Subcutaneous adipose tissue (tissue), 4 donors: Measurements from ENCODE around the gene AP5M1. TPM values are rescaled to one million over a fixed set of nuclear protein-coding genes. Genes with fewer than 3 reads are reported as not detected.

Experiments used
- total RNA-seq, 4 donors: library from RNA; depleted of rRNA; stranded (reverse); fragments of >200 nt; gene quantifications; one replicate each; pipeline ENCODE4 v1.1.0, GENCODE V29; 2016
- TF ChIP-seq, protein P1 (sequence below): fragments of 450-650 bp; IDR thresholded peaks from one replicate; pipeline ENCODE4 v1.5.1; 2016; ENCODE audit warnings: low read depth, mild to moderate bottlenecking, control low read depth, antibody characterized with exemption, moderate library complexity

Gene AP5M1, protein sequence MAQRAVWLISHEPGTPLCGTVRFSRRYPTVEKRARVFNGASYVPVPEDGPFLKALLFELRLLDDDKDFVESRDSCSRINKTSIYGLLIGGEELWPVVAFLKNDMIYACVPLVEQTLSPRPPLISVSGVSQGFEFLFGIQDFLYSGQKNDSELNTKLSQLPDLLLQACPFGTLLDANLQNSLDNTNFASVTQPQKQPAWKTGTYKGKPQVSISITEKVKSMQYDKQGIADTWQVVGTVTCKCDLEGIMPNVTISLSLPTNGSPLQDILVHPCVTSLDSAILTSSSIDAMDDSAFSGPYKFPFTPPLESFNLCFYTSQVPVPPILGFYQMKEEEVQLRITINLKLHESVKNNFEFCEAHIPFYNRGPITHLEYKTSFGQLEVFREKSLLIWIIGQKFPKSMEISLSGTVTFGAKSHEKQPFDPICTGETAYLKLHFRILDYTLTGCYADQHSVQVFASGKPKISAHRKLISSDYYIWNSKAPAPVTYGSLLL
- total RNA-seq = 10 to 100 TPM; 16.5 to 26.3 (median 21.1) TPM

DNA sequence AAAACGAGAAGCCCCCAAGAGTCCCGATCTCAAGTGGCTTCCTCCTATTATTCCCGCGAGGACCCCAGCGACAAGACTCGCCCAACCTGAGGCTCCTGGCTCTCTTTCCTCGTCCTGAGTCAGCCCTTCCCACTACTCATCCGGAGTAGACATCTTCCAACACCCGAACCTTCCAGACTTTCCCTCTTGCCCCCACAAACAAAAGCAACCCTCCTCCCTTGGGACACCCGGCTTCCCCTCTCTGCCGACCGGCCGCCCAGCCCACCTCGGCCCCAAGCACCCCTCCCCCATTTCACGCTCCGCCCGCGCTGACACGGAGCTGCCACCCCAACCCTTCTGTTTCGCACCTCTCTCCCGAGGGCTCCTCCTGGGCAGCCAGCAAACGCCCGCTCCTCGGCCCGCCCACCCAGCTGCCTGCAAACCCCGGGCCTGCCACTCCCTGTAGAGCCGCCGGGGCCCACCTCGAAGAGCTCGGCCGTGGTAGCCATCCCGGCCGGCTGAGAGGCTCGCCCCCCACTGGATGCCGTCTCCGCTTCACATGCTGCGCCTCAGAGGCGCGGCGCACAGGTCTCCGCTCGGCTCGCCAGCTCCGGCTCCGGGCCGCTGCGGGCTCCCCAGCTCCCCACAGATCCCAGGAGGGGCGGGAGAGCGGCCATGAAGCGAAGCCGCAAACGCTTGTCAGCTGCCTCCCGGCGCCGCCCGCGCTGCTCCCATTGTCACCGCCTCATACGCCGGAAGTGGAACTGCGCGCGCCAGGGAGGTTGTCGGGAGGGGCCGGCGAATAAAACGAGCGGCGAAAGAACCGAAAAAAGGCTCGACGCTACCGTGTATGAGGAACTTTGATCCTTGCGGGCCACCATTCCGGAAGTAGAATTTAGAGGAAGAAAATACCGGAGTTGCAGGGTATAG is at the start of gene AP5M1, which contains the start of gene EXOC5:
Gene AP5M1, plus strand, starts transcription at position 811 of the 909 bp plus-strand sequence. CDS start 344 bp downstream, outside the sequence.
Gene EXOC5, minus strand, starts transcription at position 745 of the 909 bp plus-strand sequence. Its CDS starts 257 bp downstream, at position 488.
- TF ChIP-seq, protein P1, sequence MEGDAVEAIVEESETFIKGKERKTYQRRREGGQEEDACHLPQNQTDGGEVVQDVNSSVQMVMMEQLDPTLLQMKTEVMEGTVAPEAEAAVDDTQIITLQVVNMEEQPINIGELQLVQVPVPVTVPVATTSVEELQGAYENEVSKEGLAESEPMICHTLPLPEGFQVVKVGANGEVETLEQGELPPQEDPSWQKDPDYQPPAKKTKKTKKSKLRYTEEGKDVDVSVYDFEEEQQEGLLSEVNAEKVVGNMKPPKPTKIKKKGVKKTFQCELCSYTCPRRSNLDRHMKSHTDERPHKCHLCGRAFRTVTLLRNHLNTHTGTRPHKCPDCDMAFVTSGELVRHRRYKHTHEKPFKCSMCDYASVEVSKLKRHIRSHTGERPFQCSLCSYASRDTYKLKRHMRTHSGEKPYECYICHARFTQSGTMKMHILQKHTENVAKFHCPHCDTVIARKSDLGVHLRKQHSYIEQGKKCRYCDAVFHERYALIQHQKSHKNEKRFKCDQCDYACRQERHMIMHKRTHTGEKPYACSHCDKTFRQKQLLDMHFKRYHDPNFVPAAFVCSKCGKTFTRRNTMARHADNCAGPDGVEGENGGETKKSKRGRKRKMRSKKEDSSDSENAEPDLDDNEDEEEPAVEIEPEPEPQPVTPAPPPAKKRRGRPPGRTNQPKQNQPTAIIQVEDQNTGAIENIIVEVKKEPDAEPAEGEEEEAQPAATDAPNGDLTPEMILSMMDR = no peak

GRCh38 chr14:57221931-57222330 is 46.8 kb upstream of the AP5M1 start:
- TF ChIP-seq, protein P1 = no peak

- TF ChIP-seq, protein P1 = no peak
Observed at GRCh38 chr14:57227083-57227482, 41.7 kb upstream of the AP5M1 start.

GRCh38 chr14:57232006-57232405 is 36.8 kb upstream of the AP5M1 start:
- TF ChIP-seq, protein P1 = no peak

- TF ChIP-seq, protein P1 = no peak
Observed at GRCh38 chr14:57243320-57243719, 25.5 kb upstream of the AP5M1 start.

GRCh38 chr14:57244106-57244505 is 24.7 kb upstream of the AP5M1 start:
- TF ChIP-seq, protein P1 = no peak
